ENCODE measurements around the gene SMARCC2.
"Not testable (repeated sequence)": the region's sequence is repeated elsewhere in the genome, so short reads cannot be mapped to it uniquely, and the experiment has no call there.

- TF ChIP-seq, protein P1, sequence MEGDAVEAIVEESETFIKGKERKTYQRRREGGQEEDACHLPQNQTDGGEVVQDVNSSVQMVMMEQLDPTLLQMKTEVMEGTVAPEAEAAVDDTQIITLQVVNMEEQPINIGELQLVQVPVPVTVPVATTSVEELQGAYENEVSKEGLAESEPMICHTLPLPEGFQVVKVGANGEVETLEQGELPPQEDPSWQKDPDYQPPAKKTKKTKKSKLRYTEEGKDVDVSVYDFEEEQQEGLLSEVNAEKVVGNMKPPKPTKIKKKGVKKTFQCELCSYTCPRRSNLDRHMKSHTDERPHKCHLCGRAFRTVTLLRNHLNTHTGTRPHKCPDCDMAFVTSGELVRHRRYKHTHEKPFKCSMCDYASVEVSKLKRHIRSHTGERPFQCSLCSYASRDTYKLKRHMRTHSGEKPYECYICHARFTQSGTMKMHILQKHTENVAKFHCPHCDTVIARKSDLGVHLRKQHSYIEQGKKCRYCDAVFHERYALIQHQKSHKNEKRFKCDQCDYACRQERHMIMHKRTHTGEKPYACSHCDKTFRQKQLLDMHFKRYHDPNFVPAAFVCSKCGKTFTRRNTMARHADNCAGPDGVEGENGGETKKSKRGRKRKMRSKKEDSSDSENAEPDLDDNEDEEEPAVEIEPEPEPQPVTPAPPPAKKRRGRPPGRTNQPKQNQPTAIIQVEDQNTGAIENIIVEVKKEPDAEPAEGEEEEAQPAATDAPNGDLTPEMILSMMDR (IDR thresholded peaks at IDR 0.05) = not testable (repeated sequence)
- not testable (repeated sequence) for TF ChIP-seq POLR2AphosphoS5 (IDR thresholded peaks at IDR 0.05)
Observed at GRCh38 chr12:56117082-56117706, 72.1 kb downstream of the SMARCC2 start.

Measured in stomach (tissue), 4 donors.